WTC11 (cell line): ENCODE data around the gene SPESP1. TPM values are rescaled to one million over a fixed set of nuclear protein-coding genes. Genes with fewer than 3 reads are reported as not detected.

Source experiments
- ATAC-seq: fragments of 200-7000 bp; cut with Tn5 transposase; 2 replicates; pipeline ENCODE4 v1.10.0; 2021; ENCODE audit warnings: mild to moderate bottlenecking, moderate library complexity
- CTCF ChIA-PET: fragments of 300-600 bp; sonication (Branson Sonifier 250); formaldehyde crosslinking; loops from one replicate; lab custom pipeline; 2021; ENCODE audit warnings: antibody characterized with exemption; lab: Charles Lee
- POLR2A ChIA-PET: fragments of 350-600 bp; sonication (Branson Sonifier 250); formaldehyde crosslinking; loops from one replicate; lab custom pipeline; 2021; ENCODE audit warnings: antibody characterized with exemption; lab: Charles Lee
- DNase-seq: peaks from one replicate; pipeline ENCODE4 v3.0.0; 2021; ENCODE audit warnings: low spot score
- H3K27ac Mint-ChIP-seq: 2 replicates; pipeline ENCODE4 v1.8.0; 2021; ENCODE audit warnings: mixed read lengths
- H3K27me3 Mint-ChIP-seq: 2 replicates; pipeline ENCODE4 v1.8.0; 2021; ENCODE audit warnings: low read depth, mild to moderate bottlenecking, moderate library complexity, mixed read lengths
- H3K36me3 Mint-ChIP-seq: 2 replicates; pipeline ENCODE4 v1.8.0; 2021; ENCODE audit warnings: mixed read lengths
- H3K4me1 Mint-ChIP-seq: 2 replicates; pipeline ENCODE4 v1.8.0; 2022; ENCODE audit warnings: mixed read lengths
- H3K4me3 Mint-ChIP-seq: 2 replicates; pipeline ENCODE4 v1.8.0; 2021; ENCODE audit warnings: mild to moderate bottlenecking, moderate library complexity, mixed read lengths
- H3K9me3 Mint-ChIP-seq: 2 replicates; pipeline ENCODE4 v1.8.0; 2021; ENCODE audit warnings: mixed read lengths
- ARID4B ChIP-seq: sonication (generic); formaldehyde crosslinking; IDR thresholded peaks from 2 replicates; pipeline ENCODE4 v1.8.0; 2023; ENCODE audit warnings: missing genetic modification reagents, mild to moderate bottlenecking, borderline replicate concordance
- CBFB ChIP-seq: sonication (generic); formaldehyde crosslinking; IDR thresholded peaks from 2 replicates; pipeline ENCODE4 v1.8.1; 2022; ENCODE audit warnings: mild to moderate bottlenecking, low read depth, missing genetic modification reagents
- CDX4 ChIP-seq: fragments of 250-450 bp; sonication (Bioruptor Pico); IDR thresholded peaks from 2 replicates; pipeline ENCODE4 v1.9.0; 2021; ENCODE audit warnings: moderate library complexity, mild to moderate bottlenecking, inconsistent platforms, borderline replicate concordance
- E2F5 ChIP-seq: sonication (generic); formaldehyde crosslinking; IDR thresholded peaks from 2 replicates; pipeline ENCODE4 v1.8.1; 2022; ENCODE audit warnings: mild to moderate bottlenecking, moderate library complexity, missing genetic modification reagents
- ELF4 ChIP-seq: sonication (generic); formaldehyde crosslinking; IDR thresholded peaks from 2 replicates; pipeline ENCODE4 v1.8.1; 2022; ENCODE audit warnings: low read depth, mild to moderate bottlenecking, moderate library complexity, missing genetic modification reagents
- GRHL2 ChIP-seq: fragments of 250-450 bp; sonication (Bioruptor Pico); IDR thresholded peaks from 2 replicates; pipeline ENCODE4 v1.8.0; 2022; ENCODE audit warnings: mild to moderate bottlenecking, moderate library complexity; ENCODE audit not compliant: insufficient replicate concordance, severe bottlenecking
- IRF1 ChIP-seq: sonication (generic); formaldehyde crosslinking; IDR thresholded peaks from 2 replicates; pipeline ENCODE4 v1.8.0; 2023; ENCODE audit warnings: missing genetic modification reagents
- IRF2 ChIP-seq: sonication (generic); formaldehyde crosslinking; IDR thresholded peaks from 2 replicates; pipeline ENCODE4 v1.8.0; 2022; ENCODE audit warnings: low read depth, missing genetic modification reagents, borderline replicate concordance
- KAT7 ChIP-seq: sonication (generic); formaldehyde crosslinking; IDR thresholded peaks from 2 replicates; pipeline ENCODE4 v1.8.1; 2023; ENCODE audit warnings: missing genetic modification reagents, mild to moderate bottlenecking, borderline replicate concordance
- MLX ChIP-seq: sonication (generic); formaldehyde crosslinking; IDR thresholded peaks from 2 replicates; pipeline ENCODE4 v1.8.1; 2023; ENCODE audit warnings: mild to moderate bottlenecking, missing genetic modification reagents, moderate library complexity
- MYBL2 ChIP-seq: sonication (generic); formaldehyde crosslinking; IDR thresholded peaks from 2 replicates; pipeline ENCODE4 v1.8.1; 2023; ENCODE audit warnings: mild to moderate bottlenecking, moderate library complexity, missing genetic modification reagents
- NR1H2 ChIP-seq: sonication (generic); formaldehyde crosslinking; IDR thresholded peaks from 2 replicates; pipeline ENCODE4 v1.9.0; 2021; ENCODE audit warnings: mild to moderate bottlenecking, moderate library complexity, missing genetic modification reagents
- OVOL2 ChIP-seq: fragments of 250-450 bp; sonication (Bioruptor Pico); IDR thresholded peaks from 2 replicates; pipeline ENCODE4 v1.9.0; 2021; ENCODE audit warnings: mild to moderate bottlenecking, borderline replicate concordance
- SP1 ChIP-seq: sonication (generic); formaldehyde crosslinking; conservative IDR thresholded peaks from 2 replicates; pipeline ENCODE4 v1.8.1; 2022; ENCODE audit warnings: missing genetic modification reagents
- USF1 ChIP-seq: sonication (generic); formaldehyde crosslinking; IDR thresholded peaks from 2 replicates; pipeline ENCODE4 v1.8.0; 2022; ENCODE audit warnings: mild to moderate bottlenecking, missing genetic modification reagents
- ZNF138 ChIP-seq: sonication (generic); formaldehyde crosslinking; conservative IDR thresholded peaks from 2 replicates; pipeline ENCODE4 v1.8.1; 2022; ENCODE audit warnings: mild to moderate bottlenecking, moderate library complexity, missing genetic modification reagents
- ZNF263 ChIP-seq: sonication (generic); formaldehyde crosslinking; IDR thresholded peaks from 2 replicates; pipeline ENCODE4 v1.8.1; 2022; ENCODE audit warnings: low read depth, mild to moderate bottlenecking, moderate library complexity, missing genetic modification reagents
- ZNF396 ChIP-seq: fragments of 250-450 bp; sonication (Bioruptor Pico); IDR thresholded peaks from 2 replicates; pipeline ENCODE4 v1.8.0; 2021; ENCODE audit warnings: mild to moderate bottlenecking, moderate library complexity, borderline replicate concordance
- total RNA-seq: library from RNA; stranded (reverse); gene quantifications from 3 replicates; pipeline ENCODE4 v1.2.3, GENCODE V29; 2021

Gene SPESP1
- total RNA-seq, 1 experiment from 2014 or later, result not detected

- H3K4me3 Mint-ChIP-seq, result no peak overlapping the region
- ChIA-PET CTCF (no interaction called here), POLR2A (interaction anchor here (0.5 kb wide), 1 partner anchor 38 kb away, joined by 3 read pairs; no protein-coding TSS in a partner anchor)
- H3K4me1 Mint-ChIP-seq, result no peaks in the 10 kb centered on the region
- peaks cover 15% of the 10 kb centered on the region for H3K27me3 Mint-ChIP-seq
- TF ChIP-seq CBFB (no peak), OVOL2 (CRISPR knock-in tag) (no peak), USF1 (CRISPR knock-in tag) (no peak), MYBL2 (no peak), ZNF263 (CRISPR knock-in tag) (no peak), ARID4B (CRISPR knock-in tag) (no peak), ELF4 (CRISPR knock-in tag) (no peak), MLX (no peak), NR1H2 (CRISPR knock-in tag) (no peak), SP1 (no peak)
- DNase-seq (no peak), ATAC-seq (no peak)
- H3K9me3 Mint-ChIP-seq, result peaks cover 54% of the 10 kb centered on the region
- H3K36me3 Mint-ChIP-seq, result peaks cover 15% of the 10 kb centered on the region
- no peak overlapping the region for H3K27ac Mint-ChIP-seq
Observed at GRCh38 chr15:68981941-68982340, 51.6 kb downstream of the SPESP1 start.

GRCh38 chr15:68982976-68983563 lies 52.7 kb downstream of the SPESP1 start:
- ATAC-seq (no peak), DNase-seq (no peak)
- CTCF ChIA-PET, result no interaction called here
- H3K4me3 Mint-ChIP-seq, result no peak overlapping the region
- TF ChIP-seq IRF1 (no peak), KAT7 (no peak), CBFB (no peak), GRHL2 (no peak), E2F5 (CRISPR knock-in tag) (no peak), ZNF396 (no peak), IRF2 (no peak), CDX4 (CRISPR knock-in tag) (no peak), ZNF138 (CRISPR knock-in tag) (no peak)
- H3K27ac Mint-ChIP-seq, result no peak overlapping the region
- H3K4me1 Mint-ChIP-seq, result no peaks in the 10 kb centered on the region
- peaks cover 50% of the 10 kb centered on the region for H3K9me3 Mint-ChIP-seq
- POLR2A ChIA-PET, result interaction anchor here (0.6 kb wide), 1 partner anchor 126 kb away, joined by 3 read pairs; no protein-coding TSS in a partner anchor
- peaks cover 7% of the 10 kb centered on the region for H3K36me3 Mint-ChIP-seq
- peaks cover 14% of the 10 kb centered on the region for H3K27me3 Mint-ChIP-seq
